GM12873 (cell line): Measurements from ENCODE around the gene IL17RD.

Source experiments
- CTCF ChIP-seq: IDR thresholded peaks from 2 replicates; pipeline ENCODE4 v1.5.1; 2012; ENCODE audit warnings: low read depth, mild to moderate bottlenecking, moderate library complexity, low read length, control low read depth; ENCODE audit not compliant: insufficient read depth; ENCODE audit errors: missing control alignments

IL17RD gene

DNA sequence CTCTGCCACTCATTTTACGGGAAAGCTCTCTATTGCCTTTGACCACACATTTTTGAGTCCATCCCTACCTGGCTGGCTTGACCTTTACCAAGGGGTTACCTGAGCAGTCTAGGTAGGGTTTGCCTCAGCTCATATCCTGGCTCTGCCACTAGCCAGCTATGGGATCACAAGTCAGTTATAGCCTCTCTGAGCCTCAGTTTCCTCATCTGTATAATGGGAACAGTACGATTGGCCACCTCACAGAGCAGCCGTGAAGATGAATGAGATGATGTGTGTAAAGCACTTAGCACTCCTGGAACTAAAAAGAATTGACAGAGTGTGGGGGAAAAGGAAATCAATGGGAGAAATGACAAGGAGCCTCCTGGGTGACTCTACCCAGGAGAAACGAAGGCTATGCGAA, 76.7 kb downstream of the IL17RD start:
- no peak for TF ChIP-seq CTCF

GRCh38 chr3:57087361-57088092, 77.6 kb downstream of the IL17RD start:
- no peak for TF ChIP-seq CTCF

DNA sequence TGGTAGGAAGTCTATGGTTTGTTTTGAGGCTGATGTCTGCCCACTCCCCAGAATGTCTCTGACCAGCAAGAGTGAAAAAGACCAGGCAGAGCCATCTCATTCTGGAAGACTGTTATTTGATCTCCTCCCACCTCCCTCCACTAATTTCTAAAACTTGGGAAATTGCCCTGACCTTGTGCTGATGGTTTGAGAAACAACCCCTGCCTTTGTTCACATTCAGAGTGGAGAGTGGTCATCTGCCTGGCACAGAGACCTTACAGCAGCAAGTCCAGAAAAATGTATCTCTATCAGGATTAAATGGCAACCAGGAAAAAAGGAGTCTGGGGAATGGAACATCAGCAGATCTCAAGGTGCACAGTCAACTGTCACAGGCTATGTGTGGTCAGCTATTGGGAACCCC, 79.0 kb downstream of the IL17RD start:
- TF ChIP-seq CTCF = no peak

DNA sequence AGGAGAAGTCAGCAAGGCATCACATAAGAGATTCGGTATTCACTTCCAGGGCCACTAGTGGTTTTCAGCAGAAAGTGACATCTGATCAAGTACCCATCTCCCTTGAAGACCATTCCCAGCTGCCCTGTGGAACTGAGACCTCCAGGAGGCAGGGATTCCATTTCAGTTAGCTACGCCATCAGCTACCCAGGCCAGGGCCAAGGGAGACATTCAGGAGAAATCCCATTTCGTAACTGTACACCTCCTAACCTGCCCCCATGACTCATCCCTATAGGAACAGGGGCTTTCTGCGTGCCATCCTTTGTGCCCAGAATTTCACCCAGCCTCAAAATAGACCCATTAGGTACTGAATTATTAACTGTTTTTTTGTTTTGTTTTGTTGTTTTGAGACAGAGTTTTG, 79.9 kb downstream of the IL17RD start:
- TF ChIP-seq CTCF = no peak

DNA sequence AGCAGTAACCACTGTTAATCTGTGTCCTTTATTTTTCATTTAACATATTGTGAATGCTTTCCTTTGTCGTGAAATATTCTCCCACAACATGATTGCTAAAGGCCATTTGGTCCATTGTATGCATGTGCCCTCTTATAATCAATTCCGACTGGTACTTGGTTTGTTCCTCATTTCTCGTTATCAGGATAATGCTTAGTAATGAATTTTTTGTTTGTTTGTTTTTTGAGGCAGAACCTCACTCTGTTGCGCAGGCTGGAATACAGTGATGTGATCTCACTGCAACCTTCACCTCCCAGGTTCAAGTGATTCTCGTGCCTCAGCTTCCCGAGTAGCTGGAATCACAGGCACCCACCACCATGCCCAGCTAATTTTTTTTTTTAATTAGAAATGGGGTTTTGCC, 82.7 kb downstream of the IL17RD start:
- TF ChIP-seq CTCF = no peak

- TF ChIP-seq CTCF = no peak
Measured at GRCh38 chr3:57081173-57081572, 84.0 kb downstream of the IL17RD start.

DNA sequence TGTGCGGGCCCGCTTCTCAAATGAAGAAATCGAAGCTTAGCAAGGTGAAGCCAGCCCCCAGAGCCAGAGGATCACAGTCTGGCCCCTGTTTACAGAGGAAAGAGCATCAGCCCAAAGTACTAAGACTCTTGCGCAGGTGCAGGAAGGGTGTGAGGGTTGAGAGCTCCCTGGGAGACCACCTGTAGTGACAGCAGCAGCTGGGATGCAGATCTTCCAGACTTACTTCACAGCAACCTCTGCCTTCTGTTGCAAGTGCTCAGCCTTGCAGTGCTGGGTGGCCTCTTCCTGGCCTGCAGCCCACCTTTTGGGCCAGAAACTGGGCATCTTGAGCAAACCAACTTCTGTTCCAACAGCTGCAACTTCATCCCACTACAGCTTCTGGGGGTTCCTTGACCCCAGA, 85.0 kb downstream of the IL17RD start:
- no peak for TF ChIP-seq CTCF

- no peak for TF ChIP-seq CTCF
Measured at GRCh38 chr3:57079474-57079831, 85.7 kb downstream of the IL17RD start.
